Stomach (tissue), 4 donors: ENCODE measurements around the gene SUPT3H.

ENCODE experiments used
- CTCF ChIP-seq, 7 experiments: fragments of 450-650 bp in 4 of 7; fragments of 200-600 bp in 3 of 7; sonication (generic) in 3 of 7; IDR thresholded peaks; one replicate each; pipeline ENCODE4 v1.5.1; 2016 to 2019; ENCODE audit warnings: antibody characterized with exemption in 7 of 7, control low read depth in 2 of 7, mild to moderate bottlenecking in 1 of 7
- EP300 ChIP-seq: sonication (generic); formaldehyde crosslinking; IDR thresholded peaks from one replicate; pipeline ENCODE4 v1.6.1; 2017; ENCODE audit warnings: antibody characterized with exemption

DNA sequence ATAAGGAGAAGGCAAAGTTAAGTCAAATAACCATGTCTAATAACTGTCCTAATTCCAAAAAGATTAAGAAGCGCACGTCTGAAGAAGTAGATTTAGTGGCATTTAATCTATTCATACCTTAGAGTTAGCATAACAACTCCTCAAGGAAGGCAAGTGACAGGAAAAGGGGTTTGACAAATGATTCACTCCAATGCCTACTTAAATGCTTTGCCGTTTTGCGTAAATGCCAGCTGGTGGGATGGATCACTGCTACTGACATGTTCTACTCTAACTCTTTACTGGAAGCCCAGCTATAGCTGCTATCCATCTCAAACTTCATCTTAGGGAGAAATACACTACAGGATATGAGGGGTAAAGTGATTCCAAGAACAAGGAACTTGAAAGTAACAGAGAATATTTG is 396.9 kb downstream of the SUPT3H start:
- no peak for TF ChIP-seq CTCF (IDR thresholded peaks at IDR 0.05)
- no peak for TF ChIP-seq EP300
